HepG2 (cell line): ENCODE data around the gene LRP1B. TPM values are rescaled to one million over a fixed set of nuclear protein-coding genes. Genes with fewer than 3 reads are reported as not detected.

Experiments used
- ATAC-seq: fragments of 200-7000 bp; cut with Tn5 transposase; 3 replicates; pipeline ENCODE4 v1.9.1; 2020; ENCODE audit warnings: mild to moderate bottlenecking, moderate library complexity
- BruUV-seq: library from RNA; stranded (reverse); fragments of 400-500 nt; replicated peaks from 2 replicates; lab custom pipeline; 2021; lab: Mats Ljungman, UMichigan
- CTCF ChIA-PET: fragments of 300-600 bp; formaldehyde crosslinking; extraction: SDS; loops from one replicate; lab custom pipeline; 2021; ENCODE audit warnings: low total read pairs, inconsistent platforms, low intra/inter-chr PET ratio; lab: Yijun Ruan, JAX
- POLR2A ChIA-PET: fragments of 350-600 bp; sonication (Branson Sonifier 250); formaldehyde crosslinking; loops from one replicate; lab custom pipeline; 2020; ENCODE audit warnings: antibody characterized with exemption, inconsistent platforms; lab: Yijun Ruan, JAX
- DNase-seq: peaks from one replicate; pipeline ENCODE4 v3.0.0-alpha.2; 2015; ENCODE audit warnings: low spot score
- FAIRE-seq: peaks from 3 replicates; lab custom pipeline; 2011; peaks lifted over from hg19 to GRCh38; lab: Jason Lieb, UNC
- H2AFZ ChIP-seq: one replicate; pipeline ENCODE4 v1.6.1; 2011; ENCODE audit warnings: low read length, inconsistent platforms
- H3K27ac ChIP-seq: fragments of 300-600 bp; 3 replicates; pipeline ENCODE4 v1.8.0; 2011; ENCODE audit warnings: mixed run types, mild to moderate bottlenecking, mixed read lengths, low read length, inconsistent platforms; ENCODE audit not compliant: insufficient read depth; ENCODE audit errors: extremely low read length
- H3K27me3 ChIP-seq, 2 experiments: fragments of 200-600 bp in 1 of 2; 2 replicates in 1 of 2; 3 replicates in 1 of 2; pipeline versions ENCODE4 v1.6.0 to v1.8.0; 2011; ENCODE audit warnings: low read length in 2 of 2, mild to moderate bottlenecking in 2 of 2, moderate library complexity in 2 of 2, inconsistent platforms in 1 of 2; ENCODE audit not compliant: insufficient read depth in 2 of 2, control insufficient read depth in 1 of 2
- H3K36me3 ChIP-seq, 2 experiments: fragments of 200-600 bp in 1 of 2; replicated peaks in 1 of 2; 2 replicates in 1 of 2; 3 replicates in 1 of 2; pipeline versions ENCODE4 v1.5.1 to v1.8.0; 2011; ENCODE audit warnings: low read length in 2 of 2, inconsistent platforms in 1 of 2; ENCODE audit not compliant: insufficient read depth in 2 of 2, control insufficient read depth in 1 of 2
- H3K4me1 ChIP-seq: 2 replicates; pipeline ENCODE4 v1.5.1; 2012; ENCODE audit warnings: low read length, inconsistent platforms; ENCODE audit not compliant: insufficient read depth
- H3K4me2 ChIP-seq: 2 replicates; pipeline ENCODE4 v1.6.0; 2011; ENCODE audit warnings: low read depth, low read length, inconsistent platforms
- H3K4me3 ChIP-seq, 3 experiments: fragments of 200-600 bp in 1 of 3; sonication (generic), shearing (Covaris generic) in 1 of 3; replicated peaks in 1 of 3; 2 replicates each; pipeline ENCODE4 v1.5.1; 2011 to 2016; ENCODE audit warnings: low read length in 3 of 3, inconsistent platforms in 2 of 3, low read depth in 2 of 3, mild to moderate bottlenecking in 2 of 3, control low read depth in 1 of 3, mixed read lengths in 1 of 3; ENCODE audit not compliant: insufficient read depth in 1 of 3
- H3K79me2 ChIP-seq: one replicate; pipeline ENCODE4 v1.6.1; 2011; ENCODE audit warnings: low read length, inconsistent platforms; ENCODE audit not compliant: insufficient read depth
- H3K9ac ChIP-seq: 2 replicates; pipeline ENCODE4 v1.6.0; 2011; ENCODE audit warnings: mild to moderate bottlenecking, low read depth, low read length, inconsistent platforms; ENCODE audit not compliant: insufficient read depth
- H3K9me3 ChIP-seq: 2 replicates; pipeline ENCODE4 v1.5.1; 2012; ENCODE audit warnings: mild to moderate bottlenecking, low read length
- H4K20me1 ChIP-seq: 2 replicates; pipeline ENCODE4 v1.6.0; 2011; ENCODE audit warnings: inconsistent platforms, mild to moderate bottlenecking, low read length, moderate library complexity; ENCODE audit not compliant: insufficient read depth
- ADNP ChIP-seq: sonication (generic); formaldehyde crosslinking; IDR thresholded peaks from 2 replicates; pipeline ENCODE4 v1.4.0; 2020; ENCODE audit warnings: missing genetic modification reagents
- ARNT ChIP-seq: fragments of 450-650 bp; IDR thresholded peaks from 2 replicates; pipeline ENCODE4 v1.6.1; 2017
- KDM1A ChIP-seq: IDR thresholded peaks from 2 replicates; pipeline ENCODE4 v1.6.1; 2016; ENCODE audit warnings: missing compliant biosample characterization
- PHB2 ChIP-seq: fragments of 450-650 bp; IDR thresholded peaks from 2 replicates; pipeline ENCODE4 v1.6.1; 2018; ENCODE audit not compliant: partially characterized antibody
- PITX1 ChIP-seq: sonication (generic); formaldehyde crosslinking; IDR thresholded peaks from 2 replicates; pipeline ENCODE4 v1.5.1; 2020; ENCODE audit warnings: mild to moderate bottlenecking, missing genetic modification reagents
- TCF7L2 ChIP-seq: IDR thresholded peaks from 2 replicates; pipeline ENCODE4 v1.6.1; 2011; ENCODE audit warnings: mild to moderate bottlenecking, low read depth, low read length, moderate library complexity
- TEAD3 ChIP-seq: optimal IDR thresholded peaks from 2 replicates; pipeline ENCODE3; 2016; ENCODE audit warnings: borderline replicate concordance
- WIZ ChIP-seq: sonication (generic); formaldehyde crosslinking; IDR thresholded peaks from 2 replicates; pipeline ENCODE4 v1.5.1; 2020; ENCODE audit warnings: mild to moderate bottlenecking, missing genetic modification reagents
- ZFP82 ChIP-seq: sonication (generic); formaldehyde crosslinking; IDR thresholded peaks from 2 replicates; pipeline ENCODE4 v1.5.1; 2020; ENCODE audit warnings: mild to moderate bottlenecking, missing genetic modification reagents, borderline replicate concordance
- ZMAT3 ChIP-seq: sonication (generic); formaldehyde crosslinking; conservative IDR thresholded peaks from 2 replicates; pipeline ENCODE4 v1.7.0; 2021; ENCODE audit warnings: missing genetic modification reagents
- ZNF564 ChIP-seq: sonication (generic); formaldehyde crosslinking; IDR thresholded peaks from 2 replicates; pipeline ENCODE4 v1.8.1; 2023; ENCODE audit warnings: mild to moderate bottlenecking, missing genetic modification reagents
- ZNF724P ChIP-seq: sonication (generic); formaldehyde crosslinking; IDR thresholded peaks from 2 replicates; pipeline ENCODE4 v1.8.0; 2022; ENCODE audit warnings: missing genetic modification reagents, borderline replicate concordance
- ZNF761 ChIP-seq: sonication (generic); formaldehyde crosslinking; conservative IDR thresholded peaks from 2 replicates; pipeline ENCODE4 v1.4.0; 2020; ENCODE audit warnings: mild to moderate bottlenecking, missing genetic modification reagents
- WGBS: methylation state at CpG from one replicate; pipeline ENCODE4 v1.1.6; 2017; ENCODE audit warnings: low lambda C conversion rate; 5-methylcytosine and 5-hydroxymethylcytosine counted together
- in situ Hi-C: cut with HindIII; loops from 2 replicates; pipeline ENCODE4 v1.10.0; 2017; ENCODE audit warnings: low pct_unique_long_range_greater_than_20kb; ENCODE audit not compliant: extremely low pct_ligation_motif_present
- intact Hi-C: fragments of 100-400 bp; cut with micrococcal nuclease; formaldehyde crosslinking; loops from one replicate; pipeline ENCODE4 v1.10.0; 2022; ENCODE audit not compliant: unreplicated experiment
- polyA plus RNA-seq, 8 experiments: library from polyadenylated mRNA; depleted of rRNA in 3 of 8; stranded (reverse) in 7 of 8; unstranded in 1 of 8; fragments of >200 nt; fragmentation: Illumina TruSeq in 4 of 8; extraction: Trizol in 4 of 8; gene quantifications; 2 replicates each; pipeline versions ENCODE4 v1.2.1 to v1.2.3, GENCODE V29; 2011 to 2016; ENCODE audit warnings: low read depth in 4 of 8, missing spikeins in 1 of 8, mixed read lengths in 1 of 8; ENCODE audit not compliant: insufficient read depth in 1 of 8
- total RNA-seq, 5 experiments: library from RNA; depleted of rRNA; stranded (reverse); fragments of >200 nt; fragmentation: Illumina TruSeq; extraction: Trizol; gene quantifications; 2 replicates each; pipeline ENCODE4 v1.2.3, GENCODE V29; 2016; ENCODE audit warnings: low read depth in 1 of 5
- TF ChIP-seq, protein P1 (sequence below): IDR thresholded peaks from 2 replicates; pipeline ENCODE4 v1.6.1; 2016; ENCODE audit warnings: missing compliant biosample characterization, missing genetic modification reagents, borderline replicate concordance
- TF ChIP-seq, protein P2 (sequence below): sonication (generic); formaldehyde crosslinking; IDR thresholded peaks from 2 replicates; pipeline ENCODE4 v1.9.0; 2021; ENCODE audit warnings: mild to moderate bottlenecking, missing genetic modification reagents

The LRP1B gene
- total and polyA plus RNA-seq, 2 of the 13 experiments (the other 11 are each of a cell fraction or from before 2014, with no cell fraction given): 0.04 TPM; not detected in 1

DNA sequence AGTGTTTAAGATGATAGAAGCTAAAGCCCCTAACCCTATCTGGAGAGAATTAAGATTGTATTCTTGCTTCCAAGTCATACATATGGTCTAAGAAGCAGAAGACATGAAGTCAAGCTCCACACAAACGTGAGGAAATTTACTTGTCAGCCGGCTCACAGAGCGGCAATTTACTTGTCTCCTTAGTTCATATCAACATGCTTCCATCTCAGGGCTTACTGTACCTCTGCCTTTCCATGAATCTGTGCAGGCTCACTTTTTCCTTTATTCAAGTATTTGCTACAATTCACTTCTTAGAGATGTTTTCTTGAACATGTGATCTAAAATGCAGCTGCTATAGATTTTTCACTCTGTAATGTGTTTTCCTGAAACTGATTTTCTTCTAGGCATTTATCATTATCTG, 1386.4 kb downstream of the LRP1B start:
- intact Hi-C loops (no loop called here), in situ Hi-C loops (no loop called here)
- Histone ChIP-seq H3K9ac (no peak overlapping the region), H3K79me2 (no peaks in the 10 kb centered on the region), H3K4me3 (no peak overlapping the region), H3K9me3 (no peaks in the 10 kb centered on the region), H3K4me1 (no peaks in the 10 kb centered on the region), H2AFZ (no peak overlapping the region), H3K27me3 (no peaks in the 10 kb centered on the region), H3K36me3 (no peaks in the 10 kb centered on the region), H3K4me2 (no peak overlapping the region), H3K27ac (no peak overlapping the region), H4K20me1 (no peaks in the 10 kb centered on the region)
- TF ChIP-seq ZNF761 (CRISPR knock-in tag) (no peak), ARNT (no peak), KDM1A (CRISPR knock-in tag) (no peak), ZNF724P (CRISPR knock-in tag) (no peak), TEAD3 (CRISPR knock-in tag) (no peak), ADNP (CRISPR knock-in tag) (no peak), PITX1 (CRISPR knock-in tag) (no peak), PHB2 (no peak), TCF7L2 (no peak), WIZ (CRISPR knock-in tag) (no peak), ZMAT3 (no peak), ZFP82 (no peak), ZNF564 (no peak)
- TF ChIP-seq, protein P1, sequence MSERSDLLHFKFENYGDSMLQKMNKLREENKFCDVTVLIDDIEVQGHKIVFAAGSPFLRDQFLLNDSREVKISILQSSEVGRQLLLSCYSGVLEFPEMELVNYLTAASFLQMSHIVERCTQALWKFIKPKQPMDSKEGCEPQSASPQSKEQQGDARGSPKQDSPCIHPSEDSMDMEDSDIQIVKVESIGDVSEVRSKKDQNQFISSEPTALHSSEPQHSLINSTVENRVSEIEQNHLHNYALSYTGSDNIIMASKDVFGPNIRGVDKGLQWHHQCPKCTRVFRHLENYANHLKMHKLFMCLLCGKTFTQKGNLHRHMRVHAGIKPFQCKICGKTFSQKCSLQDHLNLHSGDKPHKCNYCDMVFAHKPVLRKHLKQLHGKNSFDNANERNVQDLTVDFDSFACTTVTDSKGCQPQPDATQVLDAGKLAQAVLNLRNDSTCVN (CRISPR knock-in tag): no peak
- TF ChIP-seq, protein P2, sequence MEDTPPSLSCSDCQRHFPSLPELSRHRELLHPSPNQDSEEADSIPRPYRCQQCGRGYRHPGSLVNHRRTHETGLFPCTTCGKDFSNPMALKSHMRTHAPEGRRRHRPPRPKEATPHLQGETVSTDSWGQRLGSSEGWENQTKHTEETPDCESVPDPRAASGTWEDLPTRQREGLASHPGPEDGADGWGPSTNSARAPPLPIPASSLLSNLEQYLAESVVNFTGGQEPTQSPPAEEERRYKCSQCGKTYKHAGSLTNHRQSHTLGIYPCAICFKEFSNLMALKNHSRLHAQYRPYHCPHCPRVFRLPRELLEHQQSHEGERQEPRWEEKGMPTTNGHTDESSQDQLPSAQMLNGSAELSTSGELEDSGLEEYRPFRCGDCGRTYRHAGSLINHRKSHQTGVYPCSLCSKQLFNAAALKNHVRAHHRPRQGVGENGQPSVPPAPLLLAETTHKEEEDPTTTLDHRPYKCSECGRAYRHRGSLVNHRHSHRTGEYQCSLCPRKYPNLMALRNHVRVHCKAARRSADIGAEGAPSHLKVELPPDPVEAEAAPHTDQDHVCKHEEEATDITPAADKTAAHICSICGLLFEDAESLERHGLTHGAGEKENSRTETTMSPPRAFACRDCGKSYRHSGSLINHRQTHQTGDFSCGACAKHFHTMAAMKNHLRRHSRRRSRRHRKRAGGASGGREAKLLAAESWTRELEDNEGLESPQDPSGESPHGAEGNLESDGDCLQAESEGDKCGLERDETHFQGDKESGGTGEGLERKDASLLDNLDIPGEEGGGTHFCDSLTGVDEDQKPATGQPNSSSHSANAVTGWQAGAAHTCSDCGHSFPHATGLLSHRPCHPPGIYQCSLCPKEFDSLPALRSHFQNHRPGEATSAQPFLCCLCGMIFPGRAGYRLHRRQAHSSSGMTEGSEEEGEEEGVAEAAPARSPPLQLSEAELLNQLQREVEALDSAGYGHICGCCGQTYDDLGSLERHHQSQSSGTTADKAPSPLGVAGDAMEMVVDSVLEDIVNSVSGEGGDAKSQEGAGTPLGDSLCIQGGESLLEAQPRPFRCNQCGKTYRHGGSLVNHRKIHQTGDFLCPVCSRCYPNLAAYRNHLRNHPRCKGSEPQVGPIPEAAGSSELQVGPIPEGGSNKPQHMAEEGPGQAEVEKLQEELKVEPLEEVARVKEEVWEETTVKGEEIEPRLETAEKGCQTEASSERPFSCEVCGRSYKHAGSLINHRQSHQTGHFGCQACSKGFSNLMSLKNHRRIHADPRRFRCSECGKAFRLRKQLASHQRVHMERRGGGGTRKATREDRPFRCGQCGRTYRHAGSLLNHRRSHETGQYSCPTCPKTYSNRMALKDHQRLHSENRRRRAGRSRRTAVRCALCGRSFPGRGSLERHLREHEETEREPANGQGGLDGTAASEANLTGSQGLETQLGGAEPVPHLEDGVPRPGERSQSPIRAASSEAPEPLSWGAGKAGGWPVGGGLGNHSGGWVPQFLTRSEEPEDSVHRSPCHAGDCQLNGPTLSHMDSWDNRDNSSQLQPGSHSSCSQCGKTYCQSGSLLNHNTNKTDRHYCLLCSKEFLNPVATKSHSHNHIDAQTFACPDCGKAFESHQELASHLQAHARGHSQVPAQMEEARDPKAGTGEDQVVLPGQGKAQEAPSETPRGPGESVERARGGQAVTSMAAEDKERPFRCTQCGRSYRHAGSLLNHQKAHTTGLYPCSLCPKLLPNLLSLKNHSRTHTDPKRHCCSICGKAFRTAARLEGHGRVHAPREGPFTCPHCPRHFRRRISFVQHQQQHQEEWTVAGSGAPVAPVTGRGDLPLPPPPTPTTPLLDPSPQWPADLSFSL: no peak
- POLR2A ChIA-PET: no interaction called here
- ATAC-seq (no peak), DNase-seq (no peak), FAIRE-seq (no peak)
- WGBS: 14% methylated on average over 3 of the region's 3 CpGs
- CTCF ChIA-PET: no interaction called here
- no TSS peak for BruUV-seq
